B cell (primary cell): ENCODE measurements around the gene FSCN2. TPM values are rescaled to one million over a fixed set of nuclear protein-coding genes. Genes with fewer than 3 reads are reported as not detected.

Experiments
- ATAC-seq: fragments of 200-7000 bp; cut with Tn5 transposase; one replicate; pipeline ENCODE4 v1.10.0; 2021; ENCODE audit warnings: low read depth, mild to moderate bottlenecking, moderate number of reproducible peaks, moderate library complexity
- CTCF ChIA-PET: fragments of 350-600 bp; sonication (Branson Sonifier 250); formaldehyde crosslinking; loops from one replicate; lab custom pipeline; 2021; ENCODE audit warnings: antibody characterized with exemption, inconsistent platforms; lab: Charles Lee
- POLR2A ChIA-PET: fragments of 350-600 bp; sonication (Branson Sonifier 250); formaldehyde crosslinking; loops from one replicate; lab custom pipeline; 2021; ENCODE audit warnings: antibody characterized with exemption; lab: Charles Lee
- DNase-seq: peaks from one replicate; pipeline ENCODE4 v3.0.0; 2013
- H2AFZ ChIP-seq: 2 replicates; pipeline ENCODE4 v1.6.1; 2012; ENCODE audit warnings: mild to moderate bottlenecking, low read depth, low read length; ENCODE audit not compliant: insufficient read depth, poor library complexity, severe bottlenecking
- H3K27ac ChIP-seq, 2 donors: 1 replicate in 1 of 2; 2 replicates in 1 of 2; pipeline ENCODE4 v1.5.1; 2012 to 2013; ENCODE audit warnings: low read length in 2 of 2, mild to moderate bottlenecking in 2 of 2, moderate library complexity in 1 of 2
- H3K27me3 ChIP-seq, 4 experiments: fragments of 200-600 bp in 1 of 4; sonication (generic) in 1 of 4; replicated peaks in 1 of 4; 1 replicate in 2 of 4; 2 replicates in 2 of 4; pipeline versions ENCODE4 v1.6.1 to v1.7.0; 2013 to 2016; ENCODE audit warnings: low read length in 3 of 4, mild to moderate bottlenecking in 2 of 4, mixed read lengths in 1 of 4, moderate library complexity in 1 of 4; ENCODE audit not compliant: insufficient read depth in 4 of 4, control insufficient read depth in 3 of 4; ENCODE audit errors: control extremely low read depth in 1 of 4
- H3K36me3 ChIP-seq, 2 experiments: replicated peaks in 1 of 2; 1 replicate in 1 of 2; 2 replicates in 1 of 2; pipeline versions ENCODE4 v1.6.1 to v1.7.1; 2013; ENCODE audit warnings: low read length in 1 of 2; ENCODE audit not compliant: insufficient read depth in 2 of 2, control insufficient read depth in 1 of 2; ENCODE audit errors: control extremely low read depth in 1 of 2, extremely low read depth in 1 of 2
- H3K4me1 ChIP-seq, 2 donors: fragments of 200-600 bp in 1 of 2; sonication (generic) in 1 of 2; 1 replicate in 1 of 2; 2 replicates in 1 of 2; pipeline versions ENCODE4 v1.5.1 to v1.6.1; 2013 to 2017; ENCODE audit warnings: low read length in 2 of 2; ENCODE audit not compliant: control insufficient read depth in 2 of 2, insufficient read depth in 2 of 2
- H3K4me2 ChIP-seq: replicated peaks from 2 replicates; pipeline ENCODE3; 2012; ENCODE audit warnings: mild to moderate bottlenecking, low read depth, low read length; ENCODE audit not compliant: poor library complexity, severe bottlenecking
- H3K4me3 ChIP-seq, 5 experiments: fragments of 200-600 bp in 1 of 5; sonication (generic) in 1 of 5; 1 replicate in 3 of 5; 2 replicates in 2 of 5; pipeline versions ENCODE4 v1.5.1 to v1.7.0; 2011 to 2016; ENCODE audit warnings: low read length in 4 of 5, mild to moderate bottlenecking in 4 of 5, low read depth in 2 of 5, control low read depth in 1 of 5, moderate library complexity in 1 of 5; ENCODE audit not compliant: insufficient read depth in 1 of 5; ENCODE audit errors: control extremely low read depth in 1 of 5, extremely low read depth in 1 of 5
- H3K79me2 ChIP-seq: fragments of 200-600 bp; sonication (generic); one replicate; pipeline ENCODE4 v1.6.0; 2016; ENCODE audit warnings: low read length; ENCODE audit not compliant: control insufficient read depth, insufficient read depth
- H3K9ac ChIP-seq: fragments of 200-600 bp; sonication (generic); 2 replicates; pipeline ENCODE4 v1.6.1; 2017; ENCODE audit warnings: mild to moderate bottlenecking, low read length, moderate library complexity
- H3K9me3 ChIP-seq, 3 donors: one replicate each; pipeline versions ENCODE4 v1.6.1 to v1.7.1; 2013; ENCODE audit warnings: low read length in 2 of 3; ENCODE audit not compliant: control insufficient read depth in 2 of 3, insufficient read depth in 1 of 3; ENCODE audit errors: control extremely low read depth in 1 of 3
- H4K20me1 ChIP-seq: 2 replicates; pipeline ENCODE4 v1.6.0; 2012; ENCODE audit warnings: mild to moderate bottlenecking, low read length; ENCODE audit not compliant: insufficient read depth, control insufficient read depth, poor library complexity, severe bottlenecking
- H3K27ac Mint-ChIP-seq: one replicate; pipeline ENCODE4 v1.8.0; 2021; ENCODE audit warnings: mixed read lengths
- H3K27me3 Mint-ChIP-seq: one replicate; pipeline ENCODE4 v1.8.0; 2021; ENCODE audit warnings: mixed read lengths
- H3K4me1 Mint-ChIP-seq: one replicate; pipeline ENCODE4 v1.8.0; 2021; ENCODE audit warnings: mixed read lengths
- H3K4me3 Mint-ChIP-seq: one replicate; pipeline ENCODE4 v1.8.0; 2021; ENCODE audit warnings: mixed read lengths
- H3K9me3 Mint-ChIP-seq: one replicate; pipeline ENCODE4 v1.8.0; 2022; ENCODE audit warnings: mixed read lengths; ENCODE audit not compliant: insufficient read depth
- CTCF ChIP-seq: fragments of 200-600 bp; IDR thresholded peaks from one replicate; pipeline ENCODE4 v1.8.0; 2022; ENCODE audit warnings: antibody characterized with exemption, mild to moderate bottlenecking
- EZH2 ChIP-seq: IDR thresholded peaks from 2 replicates; pipeline ENCODE4 v1.6.1; 2012; ENCODE audit warnings: borderline replicate concordance, low read depth, mild to moderate bottlenecking, moderate library complexity, low read length; ENCODE audit not compliant: insufficient read depth, poor library complexity, severe bottlenecking
- WGBS: methylation state at CpG from one replicate; pipeline ENCODE4 v1.1.5; 2013; ENCODE audit warnings: missing lambda C conversion rate; ENCODE audit not compliant: insufficient coverage; 5-methylcytosine and 5-hydroxymethylcytosine counted together
- intact Hi-C: fragments of 100-400 bp; cut with micrococcal nuclease; formaldehyde crosslinking; loops from one replicate; pipeline ENCODE4 v1.10.0; 2022
- polyA plus RNA-seq: library from polyadenylated mRNA; depleted of rRNA; stranded (reverse); fragments of >200 nt; gene quantifications from 2 replicates; pipeline ENCODE4 v1.2.3, GENCODE V29; 2012
- total RNA-seq, 2 donors: library from RNA; stranded (reverse); fragments of 120-200 nt in 1 of 2; gene quantifications; 1 replicate in 1 of 2; 2 replicates in 1 of 2; pipeline versions ENCODE4 v1.2.3 to v1.2.4, GENCODE V29; 2013 to 2022

FSCN2 gene
- total and polyA plus RNA-seq, 2 donors (not counting 1 experiment from before 2014, with no cell fraction given), result 6.3 to 12.0 TPM

GRCh38 chr17:81484195-81484979 is 43.8 kb upstream of the FSCN2 start:
- Histone ChIP-seq H3K4me3 (peak overlapping the region in 4 of 5 experiments; percentile 21 to 66 (median 48)), H3K9me3 (peaks cover 0 to 13% (median 0%) of the 10 kb centered on the region in 3 donors), H3K4me1 (peaks cover 46 to 53% of the 10 kb centered on the region in 2 donors), H3K36me3 (no peaks in the 10 kb centered on the region), H3K4me2 (peak overlapping the region; percentile 100), H3K27me3 (peaks cover 0 to 28% (median 12%) of the 10 kb centered on the region in 4 experiments), H4K20me1 (no peaks in the 10 kb centered on the region), H3K27ac (no peak overlapping the region), H3K9ac (peak overlapping the region; percentile 62), H2AFZ (peak overlapping the region; percentile 76), H3K79me2 (no peaks in the 10 kb centered on the region)
- POLR2A ChIA-PET, result interaction anchor here (0.5 to 1.7 kb wide), 8 partner anchors 16 to 1688 kb away, joined by 3 to 8 read pairs (median 4); partner anchors contain the start of genes ACTG1 and CBX8
- peaks cover 26% of the 10 kb centered on the region for H3K4me1 Mint-ChIP-seq
- peaks cover 13% of the 10 kb centered on the region for H3K27me3 Mint-ChIP-seq
- TF ChIP-seq EZH2, result no peak
- peak; percentile 99 for TF ChIP-seq CTCF
- intact Hi-C loops, result loop anchor here (1.0 to 10.0 kb wide), 7 partner anchors 68 to 256 kb away; partner anchors contain the start of genes BAHCC1, FAAP100 and SLC38A10
- H3K4me3 Mint-ChIP-seq, result peak overlapping the region; percentile 57
- H3K9me3 Mint-ChIP-seq, result no peaks in the 10 kb centered on the region
- CTCF ChIA-PET, result interaction anchor here (0.9 to 4.7 kb wide), 31 partner anchors 10 to 461 kb away, joined by 3 to 58 read pairs (median 5); partner anchors contain the start of genes ACTG1, BAHCC1, FAAP100 and SLC38A10
- DNase-seq (peak; percentile 93), ATAC-seq (peak; percentile 65)
- WGBS, result 7% methylated on average over 60 of the region's 60 CpGs
- H3K27ac Mint-ChIP-seq, result no peak overlapping the region
